ENCODE measurements around the gene REPIN1. TPM values are rescaled to one million over a fixed set of nuclear protein-coding genes. Genes with fewer than 3 reads are reported as not detected.
A peak's percentile ranks its signal among the peaks of the same experiment; 100 is the strongest.

REPIN1 gene
- total RNA-seq, 1 experiment from 2014 or later: 106 TPM

- Histone ChIP-seq H3K23me2 (ENCODE audit: insufficient read length, low read depth, low read length, poor library complexity, severe bottlenecking) (no peaks in the 10 kb centered on the region), H3K4me1 (ENCODE audit: insufficient read depth, low read length) (peaks cover 37% of the 10 kb centered on the region), H3K23ac (ENCODE audit: insufficient read length, low read depth, low read length) (no peak overlapping the region), H3K9ac (ENCODE audit: extremely low read depth, insufficient read length, low read length) (no peak overlapping the region), H2AFZ (ENCODE audit: low read length) (no peak overlapping the region), H2BK120ac (ENCODE audit: low read depth, low read length, poor library complexity, severe bottlenecking) (no peak overlapping the region), H4K8ac (replicated peaks; ENCODE audit: insufficient read length, low read depth, low read length) (no peak overlapping the region), H4K5ac (ENCODE audit: insufficient read length, low read depth, low read length) (no peak overlapping the region), H3K18ac (ENCODE audit: insufficient read length, low read depth, low read length) (no peak overlapping the region), H4K91ac (ENCODE audit: insufficient read length, low read depth, low read length) (no peak overlapping the region), H3K27me3 (ENCODE audit: insufficient read depth, low read length) (no peaks in the 10 kb centered on the region), H3K79me1 (ENCODE audit: insufficient read depth, low read depth, low read length, poor library complexity, severe bottlenecking) (no peaks in the 10 kb centered on the region), H3K4me2 (ENCODE audit: insufficient read depth, insufficient read length, low read length) (no peak overlapping the region), H2BK5ac (ENCODE audit: insufficient read length, low read length) (no peak overlapping the region), H2AK5ac (ENCODE audit: insufficient read length, low read length) (no peak overlapping the region), H3K27ac (ENCODE audit: insufficient read length, low read depth, low read length) (no peak overlapping the region), H2BK15ac (ENCODE audit: low read depth, low read length) (no peak overlapping the region), H3T11ph (ENCODE audit: low read length) (no peak overlapping the region), H3K9me3 (ENCODE audit: control insufficient read depth, low read depth, low read length) (no peaks in the 10 kb centered on the region), H2BK12ac (ENCODE audit: insufficient read length, low read depth, low read length) (no peak overlapping the region), H3K79me2 (ENCODE audit: insufficient read depth, low read length) (no peaks in the 10 kb centered on the region), H3K14ac (ENCODE audit: insufficient read depth, low read length) (0 out of 2 replicates have a peak overlapping the region, but pooled peaks have one; percentile 31), H3K56ac (ENCODE audit: insufficient read length, low read depth, low read length) (no peak overlapping the region), H4K20me1 (ENCODE audit: control insufficient read depth, insufficient read depth, insufficient read length) (no peaks in the 10 kb centered on the region), H2BK20ac (ENCODE audit: low read depth, low read length, poor library complexity, severe bottlenecking) (no peak overlapping the region), H3K4ac (ENCODE audit: low read depth, low read length) (no peak overlapping the region)
- peak overlapping the region; percentile 99; a peak in 6 of 7 replicates for H3K27ac Mint-ChIP-seq
- H3K4me3 Mint-ChIP-seq: no peak overlapping the region
- no peak for TF ChIP-seq CTCF (conservative IDR thresholded peaks at IDR 0.05)
- H3K36me3 Mint-ChIP-seq (ENCODE audit: insufficient read depth in 1 of 3, low read depth in 3 of 3): peaks cover 19 to 32% (median 24%) of the 10 kb centered on the region in 3 experiments
- WGBS (ENCODE audit: extremely low coverage, insufficient read length, low lambda C conversion rate): no CpG with 5 or more reads among the region's 2 CpGs
- H3K27me3 Mint-ChIP-seq (ENCODE audit: low read depth): no peaks in the 10 kb centered on the region
- no peaks in the 10 kb centered on the region; a peak in 1 of 5 replicates for H3K9me3 Mint-ChIP-seq
- H3K4me1 Mint-ChIP-seq: peaks cover 72 to 77% of the 10 kb centered on the region in 2 experiments
- no peak for DNase-seq
Measured at GRCh38 chr7:150398965-150399320, 30.3 kb downstream of the REPIN1 start.

Data from H9 (cell line).